ENCODE data around the gene KLF14. TPM values are rescaled to one million over a fixed set of nuclear protein-coding genes. Genes with fewer than 3 reads are reported as not detected.

Gene KLF14
- total and polyA plus RNA-seq, 2 of the 13 experiments (the other 11 are each of a cell fraction or from before 2014, with no cell fraction given) = not detected

- H3K27ac ChIP-seq (ENCODE audit: extremely low read length, insufficient read depth, low read length) = no peak overlapping the region
- no peak overlapping the region for H3K9ac ChIP-seq (ENCODE audit: insufficient read depth, low read depth, low read length)
- DNase-seq (ENCODE audit: low spot score) (no peak), FAIRE-seq (no peak), ATAC-seq (no peak)
- WGBS (ENCODE audit: low lambda C conversion rate) = 73% methylated on average over 4 of the region's 4 CpGs
- H4K20me1 ChIP-seq (ENCODE audit: insufficient read depth, low read length) = no peaks in the 10 kb centered on the region
- H3K79me2 ChIP-seq (ENCODE audit: insufficient read depth, low read length) = no peaks in the 10 kb centered on the region
- intact Hi-C loops (cut with micrococcal nuclease; ENCODE audit: unreplicated experiment) = no loop called here
- no peak overlapping the region for H3K4me3 ChIP-seq (replicated peaks in 1 of 3; ENCODE audit: insufficient read depth in 1 of 3, low read depth in 2 of 3, low read length in 3 of 3)
- ChIA-PET POLR2A (no interaction called here), CTCF (ENCODE audit: low intra/inter-chr PET ratio, low total read pairs) (no interaction called here)
- no peak overlapping the region for H2AFZ ChIP-seq (ENCODE audit: low read length)
- H3K27me3 ChIP-seq (ENCODE audit: control insufficient read depth in 1 of 2, insufficient read depth in 2 of 2, low read length in 2 of 2) = peaks cover 0 to 5% of the 10 kb centered on the region in 2 experiments; a peak in 1 of 5 replicates
- no TSS peak for BruUV-seq (replicated peaks)
- H3K9me3 ChIP-seq (ENCODE audit: low read length) = no peaks in the 10 kb centered on the region
- H3K36me3 ChIP-seq (replicated peaks in 1 of 2; ENCODE audit: control insufficient read depth in 1 of 2, insufficient read depth in 2 of 2, low read length in 2 of 2) = no peaks in the 10 kb centered on the region
- H3K4me1 ChIP-seq (ENCODE audit: insufficient read depth, low read length) = no peaks in the 10 kb centered on the region
- no peak for TF ChIP-seq RORA (CRISPR knock-in tag; IDR thresholded peaks at IDR 0.05)
- no peak for TF ChIP-seq ZBTB14 (CRISPR knock-in tag; IDR thresholded peaks at IDR 0.05)
- no peak for TF ChIP-seq HNRNPL (IDR thresholded peaks at IDR 0.05; ENCODE audit: low read depth, low read length)
- H3K4me2 ChIP-seq (ENCODE audit: low read depth, low read length) = no peak overlapping the region
- in situ Hi-C loops (cut with HindIII; ENCODE audit: extremely low pct_ligation_motif_present, low pct_unique_long_range_greater_than_20kb) = no loop called here
Measured at GRCh38 chr7:130708001-130708400, 26.0 kb downstream of the KLF14 start.

GRCh38 chr7:130703851-130704250 lies 30.2 kb downstream of the KLF14 start:
- peaks cover 0 to 5% of the 10 kb centered on the region in 2 experiments; a peak in 1 of 5 replicates for H3K27me3 ChIP-seq (ENCODE audit: control insufficient read depth in 1 of 2, insufficient read depth in 2 of 2, low read length in 2 of 2)
- in situ Hi-C loops (cut with HindIII; ENCODE audit: extremely low pct_ligation_motif_present, low pct_unique_long_range_greater_than_20kb) = no loop called here
- H3K9ac ChIP-seq (ENCODE audit: insufficient read depth, low read depth, low read length) = no peak overlapping the region
- FAIRE-seq (no peak), DNase-seq (ENCODE audit: low spot score) (no peak), ATAC-seq (no peak)
- 2% methylated on average over 1 of the region's 1 CpG for WGBS (ENCODE audit: low lambda C conversion rate)
- no peaks in the 10 kb centered on the region for H3K36me3 ChIP-seq (replicated peaks in 1 of 2; ENCODE audit: control insufficient read depth in 1 of 2, insufficient read depth in 2 of 2, low read length in 2 of 2)
- no peak overlapping the region for H3K27ac ChIP-seq (ENCODE audit: extremely low read length, insufficient read depth, low read length)
- H3K4me1 ChIP-seq (ENCODE audit: insufficient read depth, low read length) = no peaks in the 10 kb centered on the region
- no peaks in the 10 kb centered on the region for H4K20me1 ChIP-seq (ENCODE audit: insufficient read depth, low read length)
- no peak overlapping the region for H3K4me3 ChIP-seq (replicated peaks in 1 of 3; ENCODE audit: insufficient read depth in 1 of 3, low read depth in 2 of 3, low read length in 3 of 3)
- H3K4me2 ChIP-seq (ENCODE audit: low read depth, low read length) = no peak overlapping the region
- no peak overlapping the region for H2AFZ ChIP-seq (ENCODE audit: low read length)
- POLR2A ChIA-PET = no interaction called here
- CTCF ChIA-PET (ENCODE audit: low intra/inter-chr PET ratio, low total read pairs) = no interaction called here
- BruUV-seq (replicated peaks) = no TSS peak
- intact Hi-C loops (cut with micrococcal nuclease; ENCODE audit: unreplicated experiment) = no loop called here
- H3K9me3 ChIP-seq (ENCODE audit: low read length) = no peaks in the 10 kb centered on the region
- H3K79me2 ChIP-seq (ENCODE audit: insufficient read depth, low read length) = no peaks in the 10 kb centered on the region
- no peak for TF ChIP-seq LRRFIP1 (CRISPR knock-in tag; conservative IDR thresholded peaks at IDR 0.05)
- no peak for TF ChIP-seq ZBTB46 (CRISPR knock-in tag; IDR thresholded peaks at IDR 0.05; ENCODE audit: borderline replicate concordance)
- no peak for TF ChIP-seq ZNF331 (CRISPR knock-in tag; IDR thresholded peaks at IDR 0.05)
- TF ChIP-seq NR2F1 (CRISPR knock-in tag; IDR thresholded peaks at IDR 0.05) = no peak
- TF ChIP-seq ARNTL (CRISPR knock-in tag; IDR thresholded peaks at IDR 0.05) = no peak
- TF ChIP-seq IRF9 (CRISPR knock-in tag; IDR thresholded peaks at IDR 0.05; ENCODE audit: borderline replicate concordance) = no peak
- no peak for TF ChIP-seq MTA3 (CRISPR knock-in tag; IDR thresholded peaks at IDR 0.05)
- TF ChIP-seq ETV6 (CRISPR knock-in tag; conservative IDR thresholded peaks at IDR 0.05) = no peak
- no peak for TF ChIP-seq CBX5 (CRISPR knock-in tag; IDR thresholded peaks at IDR 0.05; ENCODE audit: borderline replicate concordance)
